Fibroblast of lung (primary cell): Measurements from ENCODE around the gene CDC5L.

ENCODE experiments used
- EZH2 ChIP-seq: IDR thresholded peaks from 2 replicates; pipeline ENCODE4 v1.5.1; 2012; ENCODE audit warnings: low read length, control low read depth, mild to moderate bottlenecking; ENCODE audit errors: missing control alignments
- TF ChIP-seq, protein P1 (sequence below), 2 donors: IDR thresholded peaks in 1 of 2; conservative IDR thresholded peaks in 1 of 2; 1 replicate in 1 of 2; 2 replicates in 1 of 2; pipeline ENCODE4 v1.5.1; 2011 to 2012; ENCODE audit warnings: low read length in 2 of 2, control low read depth in 1 of 2, inconsistent platforms in 1 of 2, low read depth in 1 of 2, mild to moderate bottlenecking in 1 of 2

DNA sequence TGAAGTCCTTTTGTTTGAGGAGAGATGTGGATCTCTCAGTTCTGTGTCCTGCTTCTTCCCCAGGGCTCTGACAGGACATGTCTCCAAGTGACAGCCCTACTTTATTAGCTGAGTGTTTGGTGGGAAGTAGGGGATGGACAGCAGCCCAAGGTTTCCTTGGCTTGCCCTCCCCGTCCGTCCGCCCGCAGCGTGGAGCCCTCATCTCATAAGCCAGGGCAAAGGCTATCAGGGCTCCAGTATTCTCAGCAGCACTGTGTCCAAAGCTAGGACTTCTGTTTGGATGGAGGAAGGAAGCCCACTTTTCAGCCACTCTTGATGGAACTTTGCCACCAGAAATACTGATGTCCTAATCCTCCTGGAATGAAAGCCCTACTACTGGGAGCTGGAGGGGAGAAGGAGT lies 13.6 kb downstream of the CDC5L start:
- TF ChIP-seq, protein P1, sequence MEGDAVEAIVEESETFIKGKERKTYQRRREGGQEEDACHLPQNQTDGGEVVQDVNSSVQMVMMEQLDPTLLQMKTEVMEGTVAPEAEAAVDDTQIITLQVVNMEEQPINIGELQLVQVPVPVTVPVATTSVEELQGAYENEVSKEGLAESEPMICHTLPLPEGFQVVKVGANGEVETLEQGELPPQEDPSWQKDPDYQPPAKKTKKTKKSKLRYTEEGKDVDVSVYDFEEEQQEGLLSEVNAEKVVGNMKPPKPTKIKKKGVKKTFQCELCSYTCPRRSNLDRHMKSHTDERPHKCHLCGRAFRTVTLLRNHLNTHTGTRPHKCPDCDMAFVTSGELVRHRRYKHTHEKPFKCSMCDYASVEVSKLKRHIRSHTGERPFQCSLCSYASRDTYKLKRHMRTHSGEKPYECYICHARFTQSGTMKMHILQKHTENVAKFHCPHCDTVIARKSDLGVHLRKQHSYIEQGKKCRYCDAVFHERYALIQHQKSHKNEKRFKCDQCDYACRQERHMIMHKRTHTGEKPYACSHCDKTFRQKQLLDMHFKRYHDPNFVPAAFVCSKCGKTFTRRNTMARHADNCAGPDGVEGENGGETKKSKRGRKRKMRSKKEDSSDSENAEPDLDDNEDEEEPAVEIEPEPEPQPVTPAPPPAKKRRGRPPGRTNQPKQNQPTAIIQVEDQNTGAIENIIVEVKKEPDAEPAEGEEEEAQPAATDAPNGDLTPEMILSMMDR (conservative IDR thresholded peaks at IDR 0.05 in 1 of 2, IDR thresholded peaks at IDR 0.05 in 1 of 2; ENCODE audit: low read depth in 1 of 2, low read length in 2 of 2), result no peak
- TF ChIP-seq EZH2, result no peak
